Right lobe of liver (tissue), 4 donors: Measurements from ENCODE around the gene CYTH4.

Source experiments
- CTCF ChIP-seq, 4 donors: fragments of 200-600 bp in 3 of 4; fragments of 450-650 bp in 1 of 4; IDR thresholded peaks; one replicate each; pipeline versions ENCODE4 v1.5.1 to v1.8.0; 2016 to 2022; ENCODE audit warnings: antibody characterized with exemption in 4 of 4, mild to moderate bottlenecking in 2 of 4
- POLR2A ChIP-seq: fragments of 450-650 bp; IDR thresholded peaks from one replicate; pipeline ENCODE4 v1.6.1; 2017; ENCODE audit warnings: antibody characterized with exemption, mild to moderate bottlenecking
- donor health status: DM: no; HTN: no; CAD: no.
- donor health status: DM: no; HTN: no; CAD: no.
- donor health status: DM: no; HTN: yes; CAD: no.

GRCh38 chr22:37304595-37305343 is 22.5 kb downstream of the CYTH4 start:
- TF ChIP-seq POLR2A: no peak
- TF ChIP-seq CTCF (IDR thresholded peaks at IDR 0.05): no peak
